ENCODE results near the gene ST6GAL1. TPM values are rescaled to one million over a fixed set of nuclear protein-coding genes. Genes with fewer than 3 reads are reported as not detected.

ST6GAL1 gene
- total and polyA plus RNA-seq, 12 donors = 19.5 to 94.7 (median 65.8) TPM

DNA sequence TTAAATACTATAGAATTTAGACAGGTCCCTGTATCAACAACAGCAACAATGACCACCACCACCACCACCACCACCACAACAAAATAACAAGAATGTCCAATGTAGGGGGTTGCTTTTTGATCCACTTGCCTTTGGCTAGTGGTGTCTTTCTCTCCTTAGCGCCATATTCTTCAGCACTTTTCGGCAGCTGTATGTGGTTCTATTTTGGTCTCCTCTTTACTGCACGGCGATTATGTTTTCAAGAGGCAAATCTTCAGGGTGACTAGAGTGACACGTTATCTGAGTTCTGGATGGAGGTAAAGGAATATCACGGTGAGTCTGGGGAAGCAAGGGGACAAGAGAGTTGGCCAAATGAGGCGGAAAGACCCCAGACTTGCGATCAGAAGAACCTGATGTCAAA is 56.1 kb downstream of the ST6GAL1 start:
- TF ChIP-seq, protein P1, sequence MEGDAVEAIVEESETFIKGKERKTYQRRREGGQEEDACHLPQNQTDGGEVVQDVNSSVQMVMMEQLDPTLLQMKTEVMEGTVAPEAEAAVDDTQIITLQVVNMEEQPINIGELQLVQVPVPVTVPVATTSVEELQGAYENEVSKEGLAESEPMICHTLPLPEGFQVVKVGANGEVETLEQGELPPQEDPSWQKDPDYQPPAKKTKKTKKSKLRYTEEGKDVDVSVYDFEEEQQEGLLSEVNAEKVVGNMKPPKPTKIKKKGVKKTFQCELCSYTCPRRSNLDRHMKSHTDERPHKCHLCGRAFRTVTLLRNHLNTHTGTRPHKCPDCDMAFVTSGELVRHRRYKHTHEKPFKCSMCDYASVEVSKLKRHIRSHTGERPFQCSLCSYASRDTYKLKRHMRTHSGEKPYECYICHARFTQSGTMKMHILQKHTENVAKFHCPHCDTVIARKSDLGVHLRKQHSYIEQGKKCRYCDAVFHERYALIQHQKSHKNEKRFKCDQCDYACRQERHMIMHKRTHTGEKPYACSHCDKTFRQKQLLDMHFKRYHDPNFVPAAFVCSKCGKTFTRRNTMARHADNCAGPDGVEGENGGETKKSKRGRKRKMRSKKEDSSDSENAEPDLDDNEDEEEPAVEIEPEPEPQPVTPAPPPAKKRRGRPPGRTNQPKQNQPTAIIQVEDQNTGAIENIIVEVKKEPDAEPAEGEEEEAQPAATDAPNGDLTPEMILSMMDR (IDR thresholded peaks at IDR 0.05) = no peak
- no peaks in the 10 kb centered on the region for H3K9me3 ChIP-seq
- H3K4me3 ChIP-seq = no peak overlapping the region
- H3K27ac ChIP-seq = peak overlapping the region in 8 of 10 donors; percentile 5 to 77 (median 45)
- ATAC-seq = peak in 1 of 8 donors; percentile 38
- 61 to 71% methylated on average over 8 of the region's 8 CpGs for WGBS, 2 donors
- H3K27me3 ChIP-seq = no peaks in the 10 kb centered on the region
- intact Hi-C loops (cut with DNase I) = loop anchor here in 1 of 10 donors (10.0 kb wide), 1 partner anchor 132 kb away; no protein-coding TSS in a partner anchor
- peaks cover 0 to 23% (median 0%) of the 10 kb centered on the region in 9 donors for H3K36me3 ChIP-seq
- peaks cover 2 to 65% (median 53%) of the 10 kb centered on the region in 9 donors for H3K4me1 ChIP-seq
- DNase-seq = no peak

DNA sequence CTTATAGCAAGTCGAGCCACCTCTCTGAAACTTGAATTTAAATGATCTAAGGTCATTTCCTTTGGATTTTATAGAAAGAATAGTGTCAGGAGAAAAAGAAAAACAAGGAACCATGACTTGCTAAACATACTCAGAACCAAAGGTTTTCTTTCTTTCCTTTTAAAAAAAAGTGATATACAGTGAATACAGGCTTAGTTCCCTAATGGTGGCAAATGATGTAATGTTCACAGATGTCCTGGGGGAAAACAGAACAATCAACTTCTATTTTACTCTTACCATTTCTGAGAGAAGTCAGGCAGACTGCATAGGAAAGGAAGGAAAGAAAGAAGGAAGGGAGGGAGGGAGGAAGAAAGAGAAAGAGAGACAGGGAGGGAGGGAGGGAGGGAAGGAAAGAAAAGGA is 56.5 kb downstream of the ST6GAL1 start:
- WGBS, 2 donors = 69 to 76% methylated on average over 1 of the region's 1 CpG
- Histone ChIP-seq H3K27me3 (no peaks in the 10 kb centered on the region), H3K27ac (peak overlapping the region in 8 of 10 donors; percentile 5 to 77 (median 45)), H3K4me1 (peaks cover 2 to 69% (median 54%) of the 10 kb centered on the region in 9 donors), H3K36me3 (peaks cover 0 to 23% (median 0%) of the 10 kb centered on the region in 9 donors), H3K4me3 (no peak overlapping the region), H3K9me3 (no peaks in the 10 kb centered on the region)
- ATAC-seq (peak in 2 of 8 donors; percentile 32), DNase-seq (no peak)
- intact Hi-C loops (cut with DNase I) = loop anchor here in 1 of 10 donors (10.0 kb wide), 1 partner anchor 132 kb away; no protein-coding TSS in a partner anchor
- TF ChIP-seq, protein P1 (IDR thresholded peaks at IDR 0.05) = no peak

DNA sequence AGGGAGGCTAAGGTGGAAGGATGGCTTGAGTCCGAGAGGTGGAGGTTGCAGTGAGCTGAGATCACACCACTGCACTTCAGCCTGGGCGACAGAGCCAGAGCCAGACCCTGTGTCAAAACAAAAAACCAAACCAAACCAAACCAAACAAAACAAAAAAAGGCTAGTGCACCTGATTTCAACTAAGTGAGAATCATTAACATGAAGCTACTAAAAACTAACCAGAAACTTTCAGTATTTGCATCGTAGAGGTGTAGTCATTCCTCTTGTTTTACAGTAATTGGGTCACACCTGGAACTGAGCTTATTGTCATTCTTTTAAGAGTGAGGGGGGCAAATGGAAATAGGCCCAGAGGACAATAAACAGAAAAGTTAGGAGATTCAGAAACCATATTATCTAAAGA is 58.5 kb downstream of the ST6GAL1 start:
- 93 to 99% methylated on average over 3 of the region's 3 CpGs for WGBS, 2 donors
- Histone ChIP-seq H3K27ac (peak overlapping the region in 6 of 10 donors; percentile 0 to 75 (median 20)), H3K4me3 (no peak overlapping the region), H3K9me3 (no peaks in the 10 kb centered on the region), H3K27me3 (no peaks in the 10 kb centered on the region), H3K4me1 (peaks cover 2 to 82% (median 50%) of the 10 kb centered on the region in 9 donors), H3K36me3 (peaks cover 0 to 12% (median 0%) of the 10 kb centered on the region in 9 donors)
- TF ChIP-seq, protein P1 (IDR thresholded peaks at IDR 0.05) = no peak
- no peak for DNase-seq
- ATAC-seq = no peak
- intact Hi-C loops (cut with DNase I) = loop anchor here in 1 of 10 donors (10.0 kb wide), 1 partner anchor 134 kb away; no protein-coding TSS in a partner anchor

DNA sequence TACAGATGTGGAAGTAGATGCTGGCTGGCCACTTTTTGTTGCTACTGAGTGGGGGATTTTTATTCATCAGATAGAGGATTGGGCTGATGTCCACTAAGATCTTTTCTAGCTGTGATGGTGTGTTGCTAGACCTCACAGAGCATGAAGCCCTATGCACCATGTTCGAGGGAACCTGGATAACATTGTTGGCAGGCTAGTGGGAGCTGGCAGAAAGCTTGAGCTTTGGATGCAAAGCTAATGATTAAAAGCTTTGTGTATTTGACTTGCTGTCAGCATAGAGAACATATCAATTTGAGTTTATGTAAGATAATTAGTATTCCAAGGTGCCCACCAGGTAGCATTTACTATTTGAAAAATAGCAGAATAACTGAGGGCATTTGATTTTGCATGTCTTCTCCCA is 59.1 kb downstream of the ST6GAL1 start:
- H3K27me3 ChIP-seq = no peaks in the 10 kb centered on the region
- H3K4me1 ChIP-seq = peaks cover 2 to 86% (median 49%) of the 10 kb centered on the region in 9 donors
- intact Hi-C loops (cut with DNase I) = loop anchor here in 1 of 10 donors (10.0 kb wide), 1 partner anchor 135 kb away; no protein-coding TSS in a partner anchor
- no peak for DNase-seq
- no peaks in the 10 kb centered on the region for H3K9me3 ChIP-seq
- peaks cover 0 to 13% (median 0%) of the 10 kb centered on the region in 9 donors for H3K36me3 ChIP-seq
- TF ChIP-seq, protein P1 (IDR thresholded peaks at IDR 0.05) = no peak
- WGBS, 2 donors = 59 to 63% methylated on average over 1 of the region's 1 CpG
- H3K27ac ChIP-seq = peak overlapping the region in 8 of 10 donors; percentile 0 to 75 (median 30)
- no peak for ATAC-seq
- H3K4me3 ChIP-seq = no peak overlapping the region

Measured in heart right ventricle (tissue), 16 donors.